ENCODE measurements around the gene IL17RD.

GRCh38 chr3:57100046-57100695, 65.0 kb downstream of the IL17RD start:
- TF ChIP-seq CTCF (IDR thresholded peaks at IDR 0.05), result peak; percentile 98
- TF ChIP-seq EZH2 (IDR thresholded peaks at IDR 0.05), result no peak
- no peak for TF ChIP-seq EZH2phosphoT487 (IDR thresholded peaks at IDR 0.05)
